ENCODE data around the gene LNP1.

GRCh38 chr3:100455841-100456550, 54.7 kb downstream of the LNP1 start:
- TF ChIP-seq CTCF (IDR thresholded peaks at IDR 0.05) (no peak), POLR2A (IDR thresholded peaks at IDR 0.05) (no peak)

Measured in ovary (tissue), 3 donors.